Esophagus squamous epithelium (tissue), 5 donors: ENCODE results near the gene AP2S1. TPM values are rescaled to one million over a fixed set of nuclear protein-coding genes. Genes with fewer than 3 reads are reported as not detected.
"Not testable (repeated sequence)": the region's sequence is repeated elsewhere in the genome, so short reads cannot be mapped to it uniquely, and the experiment has no call there.

Experiments
- DNase-seq: peaks from one replicate; lab custom pipeline; 2025; lab: John Stamatoyannopoulos, UW
- H3K27ac ChIP-seq, 4 donors: fragments of 200-600 bp; sonication (generic); one replicate each; pipeline ENCODE4 v1.5.1; 2016 to 2019; ENCODE audit warnings: mild to moderate bottlenecking in 1 of 4
- H3K27me3 ChIP-seq, 4 donors: fragments of 200-600 bp; sonication (generic); 1 replicate in 3 of 4; 2 replicates in 1 of 4; pipeline versions ENCODE4 v1.5.1 to v1.6.0; 2017 to 2021; ENCODE audit warnings: antibody characterized with exemption in 1 of 4
- H3K36me3 ChIP-seq, 3 donors: fragments of 200-600 bp; sonication (generic); one replicate each; pipeline ENCODE4 v1.5.1; 2016 to 2019
- H3K4me1 ChIP-seq, 3 donors: fragments of 200-600 bp; sonication (generic); one replicate each; pipeline ENCODE4 v1.5.1; 2017 to 2019
- H3K4me3 ChIP-seq, 4 donors: fragments of 200-600 bp; sonication (generic); 1 replicate in 3 of 4; 2 replicates in 1 of 4; pipeline ENCODE4 v1.5.1; 2016 to 2019; ENCODE audit warnings: mild to moderate bottlenecking in 2 of 4, moderate library complexity in 1 of 4
- H3K9me3 ChIP-seq, 3 donors: fragments of 200-600 bp; sonication (generic); one replicate each; pipeline ENCODE4 v1.5.1; 2016 to 2019
- POLR2A ChIP-seq, 4 donors: fragments of 450-650 bp; IDR thresholded peaks; one replicate each; pipeline ENCODE4 v1.6.1; 2017; ENCODE audit warnings: antibody characterized with exemption in 4 of 4, mild to moderate bottlenecking in 4 of 4, moderate library complexity in 3 of 4
- WGBS, 2 donors: methylation state at CpG; one replicate each; pipeline ENCODE4 v1.1.5; 2018; 5-methylcytosine and 5-hydroxymethylcytosine counted together
- intact Hi-C: fragments of 100-400 bp; cut with DNase I; formaldehyde crosslinking; loops from one replicate; pipeline ENCODE4 v1.15.0; 2022
- total RNA-seq, 4 donors: library from RNA; depleted of rRNA; stranded (reverse); fragments of >200 nt; gene quantifications; one replicate each; pipeline ENCODE4 v1.1.0, GENCODE V29; 2016
- TF ChIP-seq, protein P1 (sequence below), 6 experiments: fragments of 450-650 bp in 4 of 6; fragments of 200-600 bp in 2 of 6; sonication (generic) in 2 of 6; IDR thresholded peaks; one replicate each; pipeline ENCODE4 v1.5.1; 2016 to 2019; ENCODE audit warnings: antibody characterized with exemption in 6 of 6, mild to moderate bottlenecking in 4 of 6, moderate library complexity in 4 of 6
- donor health status: DM: yes; HTN: yes; CAD: no.

Gene AP2S1
- total RNA-seq, 4 donors from 2014 or later: 83.0 to 230 (median 133) TPM

GRCh38 chr19:46830864-46831263 lies 19.8 kb downstream of the AP2S1 start:
- H3K9me3 ChIP-seq: no peaks in the 10 kb centered on the region
- WGBS, 2 donors: 81 to 82% methylated on average over 2 of the region's 2 CpGs
- TF ChIP-seq, protein P1, sequence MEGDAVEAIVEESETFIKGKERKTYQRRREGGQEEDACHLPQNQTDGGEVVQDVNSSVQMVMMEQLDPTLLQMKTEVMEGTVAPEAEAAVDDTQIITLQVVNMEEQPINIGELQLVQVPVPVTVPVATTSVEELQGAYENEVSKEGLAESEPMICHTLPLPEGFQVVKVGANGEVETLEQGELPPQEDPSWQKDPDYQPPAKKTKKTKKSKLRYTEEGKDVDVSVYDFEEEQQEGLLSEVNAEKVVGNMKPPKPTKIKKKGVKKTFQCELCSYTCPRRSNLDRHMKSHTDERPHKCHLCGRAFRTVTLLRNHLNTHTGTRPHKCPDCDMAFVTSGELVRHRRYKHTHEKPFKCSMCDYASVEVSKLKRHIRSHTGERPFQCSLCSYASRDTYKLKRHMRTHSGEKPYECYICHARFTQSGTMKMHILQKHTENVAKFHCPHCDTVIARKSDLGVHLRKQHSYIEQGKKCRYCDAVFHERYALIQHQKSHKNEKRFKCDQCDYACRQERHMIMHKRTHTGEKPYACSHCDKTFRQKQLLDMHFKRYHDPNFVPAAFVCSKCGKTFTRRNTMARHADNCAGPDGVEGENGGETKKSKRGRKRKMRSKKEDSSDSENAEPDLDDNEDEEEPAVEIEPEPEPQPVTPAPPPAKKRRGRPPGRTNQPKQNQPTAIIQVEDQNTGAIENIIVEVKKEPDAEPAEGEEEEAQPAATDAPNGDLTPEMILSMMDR (IDR thresholded peaks at IDR 0.05): no peak
- TF ChIP-seq POLR2A (IDR thresholded peaks at IDR 0.05): no peak
- H3K27me3 ChIP-seq: no peaks in the 10 kb centered on the region
- intact Hi-C loops: no loop called here
- no peak overlapping the region for H3K27ac ChIP-seq
- H3K4me3 ChIP-seq: no peak overlapping the region
- peaks cover 0 to 26% (median 4%) of the 10 kb centered on the region in 3 donors for H3K4me1 ChIP-seq
- no peaks in the 10 kb centered on the region for H3K36me3 ChIP-seq
- DNase-seq: no peak

- no peak for DNase-seq
- H3K27ac ChIP-seq: no peak overlapping the region
- TF ChIP-seq, protein P1 (IDR thresholded peaks at IDR 0.05): no peak
- no peak for TF ChIP-seq POLR2A (IDR thresholded peaks at IDR 0.05)
- H3K9me3 ChIP-seq: no peaks in the 10 kb centered on the region
- 46 to 51% methylated on average over 5 of the region's 5 CpGs for WGBS, 2 donors
- no peaks in the 10 kb centered on the region for H3K36me3 ChIP-seq
- intact Hi-C loops: no loop called here
- no peaks in the 10 kb centered on the region for H3K27me3 ChIP-seq
- H3K4me1 ChIP-seq: peaks cover 0 to 34% (median 4%) of the 10 kb centered on the region in 3 donors
- no peak overlapping the region for H3K4me3 ChIP-seq
Measured at GRCh38 chr19:46828484-46828883, 22.2 kb downstream of the AP2S1 start.

DNA sequence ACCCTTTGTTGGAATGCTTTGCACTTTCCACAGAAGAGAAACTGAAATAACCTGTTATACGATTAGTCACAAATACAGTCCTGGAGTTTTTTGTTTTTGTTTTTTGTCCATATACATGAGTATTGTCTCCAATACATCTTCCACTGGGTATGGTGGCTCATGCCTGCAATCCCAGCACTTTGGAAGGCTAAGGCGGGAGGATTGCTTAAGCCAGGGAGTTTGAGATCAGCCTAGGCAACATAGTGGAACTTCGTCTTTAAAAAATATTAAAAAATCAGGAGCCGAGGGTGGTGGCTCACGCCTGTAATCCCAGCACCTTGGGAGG lies 25.0 kb downstream of the AP2S1 start:
- intact Hi-C loops: no loop called here
- no peak for DNase-seq

DNA sequence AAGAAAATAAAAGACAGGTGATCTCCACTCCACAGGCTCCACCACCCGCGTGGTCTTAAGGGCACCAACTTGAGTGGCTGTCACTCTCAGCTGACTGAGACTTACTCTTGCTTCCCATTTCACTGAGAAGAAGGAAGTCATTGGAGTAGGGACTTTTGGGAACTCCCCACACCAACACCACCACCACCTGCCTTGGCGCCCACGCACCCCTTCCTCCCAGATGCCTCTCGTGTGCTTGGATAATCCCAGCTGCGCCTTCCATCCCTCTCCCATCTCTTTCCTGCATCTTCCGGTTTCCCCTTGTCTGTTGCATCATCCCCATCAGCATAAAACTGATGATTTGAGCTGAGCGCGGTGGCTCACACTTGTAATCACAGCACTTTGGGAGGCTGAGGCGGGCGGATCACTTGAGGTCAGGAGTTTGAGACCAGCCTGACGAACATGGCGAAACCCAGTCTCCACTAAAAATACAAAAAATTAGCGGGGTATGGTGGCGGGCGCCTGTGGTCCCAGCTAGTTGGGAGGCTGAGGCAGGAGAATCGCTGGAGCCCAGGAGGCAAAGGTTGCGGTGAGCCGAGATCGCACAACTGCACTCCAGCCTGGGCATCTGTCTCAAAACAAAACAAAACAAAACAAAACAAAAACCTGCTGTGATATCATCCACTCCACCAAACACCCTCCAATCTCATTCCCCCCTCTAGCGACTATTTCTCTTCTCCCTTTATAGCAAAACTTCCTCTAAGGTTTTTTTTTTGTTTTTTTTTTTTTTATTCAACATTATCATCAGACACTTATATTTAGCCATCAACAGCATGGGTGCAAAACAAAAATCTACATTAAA lies 25.5 kb downstream of the AP2S1 start:
- no peak for DNase-seq
- Histone ChIP-seq H3K4me3 (no peak overlapping the region), H3K27me3 (no peaks in the 10 kb centered on the region), H3K9me3 (no peaks in the 10 kb centered on the region), H3K27ac (peak overlapping the region in 2 of 4 donors; percentile 25 to 46), H3K4me1 (peaks cover 0 to 65% (median 20%) of the 10 kb centered on the region in 3 donors), H3K36me3 (no peaks in the 10 kb centered on the region)
- WGBS, 2 donors: 81 to 82% methylated on average over 15 to 16 of the region's 21 CpGs
- intact Hi-C loops: no loop called here
- TF ChIP-seq, protein P1 (IDR thresholded peaks at IDR 0.05): no peak
- no peak for TF ChIP-seq POLR2A (IDR thresholded peaks at IDR 0.05)

More for the DNA sequence above, 25.0 kb downstream of the AP2S1 start:
- peak overlapping the region in 2 of 4 donors; percentile 26 to 50 for H3K27ac ChIP-seq
- no peaks in the 10 kb centered on the region for H3K9me3 ChIP-seq
- H3K4me1 ChIP-seq: peaks cover 0 to 59% (median 19%) of the 10 kb centered on the region in 3 donors
- WGBS, 2 donors: 52 to 66% methylated on average over 5 of the region's 5 CpGs
- H3K36me3 ChIP-seq: no peaks in the 10 kb centered on the region
- TF ChIP-seq, protein P1 (IDR thresholded peaks at IDR 0.05): no peak
- H3K27me3 ChIP-seq: no peaks in the 10 kb centered on the region
- H3K4me3 ChIP-seq: no peak overlapping the region

DNA sequence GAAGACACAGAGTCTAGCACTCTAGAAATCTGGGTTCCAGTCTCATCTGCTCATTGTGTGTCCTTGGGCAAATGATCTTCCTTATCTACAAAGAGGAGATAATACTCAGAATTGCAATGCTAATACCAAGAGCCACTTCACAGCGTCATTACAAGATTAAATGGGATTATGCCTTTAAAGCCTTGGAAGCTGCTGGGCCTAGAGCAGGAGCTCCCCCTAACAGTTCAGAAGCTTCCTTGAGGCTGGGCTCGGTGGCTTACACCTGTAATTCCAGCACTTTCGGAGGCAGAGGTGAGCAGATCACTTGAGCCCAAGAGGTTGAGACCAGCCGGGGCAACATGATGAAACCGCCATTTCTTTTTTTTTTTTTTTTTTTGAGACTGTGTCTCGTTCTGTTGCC lies 27.6 kb downstream of the AP2S1 start:
- intact Hi-C loops: no loop called here
- H3K27me3 ChIP-seq: no peaks in the 10 kb centered on the region
- no peaks in the 10 kb centered on the region for H3K36me3 ChIP-seq
- H3K9me3 ChIP-seq: no peaks in the 10 kb centered on the region
- no peak for TF ChIP-seq POLR2A (IDR thresholded peaks at IDR 0.05)
- TF ChIP-seq, protein P1 (IDR thresholded peaks at IDR 0.05): no peak
- 77 to 89% methylated on average over 5 to 6 of the region's 6 CpGs for WGBS, 2 donors
- H3K4me1 ChIP-seq: peaks cover 0 to 59% (median 16%) of the 10 kb centered on the region in 3 donors
- H3K4me3 ChIP-seq: no peak overlapping the region
- H3K27ac ChIP-seq: no peak overlapping the region
- no peak for DNase-seq

DNA sequence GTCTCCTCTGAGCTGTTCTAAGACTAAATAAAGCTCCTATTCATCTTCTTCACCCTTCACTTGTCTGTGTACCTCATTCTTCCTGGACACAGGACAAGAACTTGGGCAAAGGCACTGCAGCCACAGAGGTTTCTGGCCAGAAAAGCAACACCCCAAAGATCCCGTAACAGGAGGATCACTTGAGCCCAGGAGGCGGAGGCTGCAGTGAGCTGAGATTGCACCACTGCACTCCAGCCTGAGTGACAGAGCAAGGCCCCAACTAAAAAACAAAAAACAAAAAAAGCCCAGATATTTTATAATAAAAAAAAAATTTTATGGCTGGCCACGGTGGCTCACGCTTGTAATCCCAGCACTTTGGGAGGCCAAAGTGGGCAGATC lies 28.2 kb downstream of the AP2S1 start:
- 83 to 85% methylated on average over 2 to 4 of the region's 4 CpGs for WGBS, 2 donors
- Histone ChIP-seq H3K4me1 (peaks cover 0 to 59% (median 16%) of the 10 kb centered on the region in 3 donors), H3K27ac (peak overlapping the region in 3 of 4 donors; percentile 18 to 48 (median 25))
- intact Hi-C loops, H3K9me3 ChIP-seq, H3K4me3 ChIP-seq, H3K36me3 ChIP-seq, DNase-seq, H3K27me3 ChIP-seq: not testable (repeated sequence)
